K562 (cell line): ENCODE data around the gene CRYZ. TPM values are rescaled to one million over a fixed set of nuclear protein-coding genes. Genes with fewer than 3 reads are reported as not detected.

ENCODE experiments used
- ATAC-seq: fragments of 200-7000 bp; cut with Tn5 transposase; 3 replicates; pipeline ENCODE4 v1.9.1; 2020; ENCODE audit warnings: moderate library complexity
- BruUV-seq: library from RNA; stranded (reverse); fragments of 400-500 nt; replicated peaks from 2 replicates; lab custom pipeline; 2021; lab: Mats Ljungman, UMichigan
- CTCF ChIA-PET: fragments of 300-600 bp; formaldehyde crosslinking; extraction: SDS; loops from one replicate; lab custom pipeline; 2021; ENCODE audit warnings: low intra/inter-chr PET ratio; lab: Yijun Ruan, JAX
- POLR2A ChIA-PET: fragments of 300-600, 350-650 bp; sonication (Branson Sonifier 250); formaldehyde crosslinking; extraction: SDS; loops from one replicate; lab custom pipeline; 2021; ENCODE audit warnings: antibody characterized with exemption, inconsistent platforms; lab: Yijun Ruan, JAX
- DNase-seq, 4 experiments: peaks; one replicate each; pipeline versions ENCODE4 v3.0.0 to v3.0.0-alpha.2; 2011 to 2018; ENCODE audit warnings: low spot score in 3 of 4, mixed read lengths in 3 of 4; ENCODE audit errors: extremely low read depth in 1 of 4
- FAIRE-seq: peaks from 2 replicates; lab custom pipeline; 2011; peaks lifted over from hg19 to GRCh38; lab: Jason Lieb, UNC
- H2AFZ ChIP-seq: 2 replicates; pipeline ENCODE4 v1.6.0; 2011; ENCODE audit warnings: low read depth, low read length, control low read depth, inconsistent platforms
- H3K27ac ChIP-seq: fragments of 200-600 bp; 3 replicates; pipeline ENCODE4 v1.8.0; 2011; ENCODE audit warnings: low read depth, mild to moderate bottlenecking, control low read depth, inconsistent platforms, low read length, moderate library complexity, mixed read lengths; ENCODE audit errors: extremely low read depth
- H3K27me3 ChIP-seq, 2 experiments: fragments of 300-600 bp in 1 of 2; 2 replicates in 1 of 2; 3 replicates in 1 of 2; pipeline versions ENCODE4 v1.6.0 to v1.8.0; 2011; ENCODE audit warnings: inconsistent platforms in 2 of 2, low read length in 2 of 2, mild to moderate bottlenecking in 1 of 2, mixed read lengths in 1 of 2, moderate library complexity in 1 of 2; ENCODE audit not compliant: control insufficient read depth in 2 of 2, insufficient read depth in 2 of 2
- H3K36me3 ChIP-seq: fragments of 300-600 bp; 3 replicates; pipeline ENCODE4 v1.8.0; 2011; ENCODE audit warnings: mild to moderate bottlenecking, low read length, inconsistent platforms; ENCODE audit not compliant: control insufficient read depth, insufficient read depth
- H3K4me1 ChIP-seq, 2 experiments: fragments of 200-600 bp in 1 of 2; replicated peaks in 1 of 2; 2 replicates in 1 of 2; 3 replicates in 1 of 2; pipeline versions ENCODE4 v1.5.1 to v1.8.0; 2011; ENCODE audit warnings: inconsistent platforms in 2 of 2, low read length in 2 of 2, mild to moderate bottlenecking in 1 of 2, mixed read lengths in 1 of 2, moderate library complexity in 1 of 2; ENCODE audit not compliant: control insufficient read depth in 2 of 2, insufficient read depth in 2 of 2
- H3K4me2 ChIP-seq: 2 replicates; pipeline ENCODE4 v1.6.1; 2011; ENCODE audit warnings: low read length, control low read depth, inconsistent platforms, mixed read lengths; ENCODE audit not compliant: insufficient read depth
- H3K4me3 ChIP-seq: fragments of 200-600 bp; sonication (generic), shearing (Covaris generic); 2 replicates; pipeline ENCODE4 v1.5.1; 2016; ENCODE audit warnings: control low read depth, inconsistent platforms
- H3K79me2 ChIP-seq: fragments of 200-600 bp; 3 replicates; pipeline ENCODE4 v1.8.0; 2011; ENCODE audit warnings: low read length, inconsistent platforms; ENCODE audit not compliant: control insufficient read depth, insufficient read depth
- H3K9ac ChIP-seq, 2 experiments: 2 replicates each; pipeline versions ENCODE4 v1.6.0 to v1.6.1; 2011; ENCODE audit warnings: low read depth in 2 of 2, low read length in 2 of 2, control low read depth in 1 of 2, inconsistent platforms in 1 of 2, mild to moderate bottlenecking in 1 of 2, mixed read lengths in 1 of 2; ENCODE audit not compliant: insufficient read depth in 1 of 2
- H3K9me1 ChIP-seq: one replicate; pipeline ENCODE4 v1.6.0; 2011; ENCODE audit warnings: inconsistent platforms, mild to moderate bottlenecking, low read length, moderate library complexity; ENCODE audit not compliant: control insufficient read depth, insufficient read depth
- H3K9me3 ChIP-seq: replicated peaks from 2 replicates; pipeline ENCODE4 v1.5.1; 2011; ENCODE audit warnings: low read depth, low read length, inconsistent platforms; ENCODE audit not compliant: control insufficient read depth, insufficient read depth
- H4K20me1 ChIP-seq: replicated peaks from 2 replicates; pipeline ENCODE4 v1.6.1; 2011; ENCODE audit warnings: low read length, inconsistent platforms, mixed read lengths; ENCODE audit not compliant: control insufficient read depth, insufficient read depth
- ARHGAP35 ChIP-seq: fragments of 450-650 bp; IDR thresholded peaks from 2 replicates; pipeline ENCODE4 v1.6.1; 2018; ENCODE audit not compliant: partially characterized antibody
- ELF2 ChIP-seq: fragments of 250-450 bp; sonication (Bioruptor Pico); IDR thresholded peaks from 2 replicates; pipeline ENCODE4 v1.5.0; 2021; ENCODE audit warnings: mild to moderate bottlenecking
- FOSL1 ChIP-seq: fragments of 200-800 bp; sonication (Bioruptor generic); conservative IDR thresholded peaks from 2 replicates; pipeline ENCODE4 v1.6.1; 2016; ENCODE audit warnings: missing genetic modification characterization, missing compliant biosample characterization
- GTF2A2 ChIP-seq: IDR thresholded peaks from 2 replicates; pipeline ENCODE4 v1.6.1; 2016; ENCODE audit warnings: mild to moderate bottlenecking, missing genetic modification characterization, missing compliant biosample characterization
- NEUROD1 ChIP-seq: fragments of 150-350 bp; IDR thresholded peaks from 2 replicates; pipeline ENCODE4 v1.6.1; 2014; ENCODE audit warnings: borderline replicate concordance, low read length, low read depth; ENCODE audit not compliant: partially characterized antibody
- NFRKB ChIP-seq: fragments of 450-650 bp; IDR thresholded peaks from 2 replicates; pipeline ENCODE4 v1.6.1; 2016; ENCODE audit warnings: low read depth
- PCBP2 ChIP-seq: fragments of 200-400 bp; formaldehyde crosslinking; IDR thresholded peaks from 2 replicates; pipeline ENCODE4 v1.6.1; 2018; ENCODE audit warnings: low read length, low read depth, mild to moderate bottlenecking, moderate library complexity; ENCODE audit not compliant: poor library complexity, severe bottlenecking
- PML ChIP-seq: IDR thresholded peaks from 2 replicates; pipeline ENCODE4 v1.6.1; 2012; ENCODE audit warnings: low read length, inconsistent platforms
- POU5F1 ChIP-seq: fragments of 150-350 bp; IDR thresholded peaks from 2 replicates; pipeline ENCODE4 v1.6.1; 2014; ENCODE audit warnings: borderline replicate concordance, low read length, low read depth, mild to moderate bottlenecking; ENCODE audit not compliant: partially characterized antibody
- ZNF143 ChIP-seq: sonication (generic); formaldehyde crosslinking; IDR thresholded peaks from 2 replicates; pipeline ENCODE4 v1.9.0; 2022; ENCODE audit warnings: mild to moderate bottlenecking, missing genetic modification reagents
- WGBS: fragments of 100-300 bp; shearing (Covaris generic); methylation state at CpG from one replicate; pipeline ENCODE4 v1.1.6; 2016; ENCODE audit warnings: low coverage, mixed read lengths; ENCODE audit not compliant: insufficient coverage; ENCODE audit errors: missing lambda C conversion rate; 5-methylcytosine and 5-hydroxymethylcytosine counted together
- in situ Hi-C: fragments of 300-500 bp; cut with MboI; formaldehyde crosslinking; loops from 4 replicates; pipeline ENCODE4 v1.15.0; 2018; ENCODE audit warnings: inconsistent platforms, mixed read lengths
- intact Hi-C: fragments of 100-400 bp; cut with micrococcal nuclease; formaldehyde crosslinking; loops from 2 replicates; pipeline ENCODE4 v1.14.2; 2022
- polyA plus RNA-seq, 8 experiments: library from polyadenylated mRNA; depleted of rRNA in 4 of 8; stranded (reverse) in 5 of 8; unstranded in 3 of 8; fragments of >200 nt; fragmentation: Nextera tagmentation in 2 of 8; fragmentation: Illumina TruSeq in 1 of 8; extraction: Ambion mirVana in 2 of 8; extraction: Trizol in 1 of 8; gene quantifications; 2 replicates each; pipeline versions ENCODE4 v1.2.1 to v1.2.3, GENCODE V29; 2011 to 2014; ENCODE audit warnings: inconsistent platforms in 1 of 8, missing spikeins in 1 of 8
- total RNA-seq, 7 experiments: library from RNA; depleted of rRNA in 6 of 7; stranded (reverse); fragments of >200 nt in 6 of 7; fragmentation: Illumina TruSeq in 2 of 7; extraction: Trizol in 2 of 7; gene quantifications; 2 replicates each; pipeline versions ENCODE4 v1.2.1 to v1.2.3, GENCODE V29; 2011 to 2021; ENCODE audit warnings: low replicate concordance in 1 of 7
- TF ChIP-seq, protein P1 (sequence below): fragments of 450-650 bp; IDR thresholded peaks from 2 replicates; pipeline ENCODE4 v1.6.1; 2018; ENCODE audit not compliant: partially characterized antibody
- TF ChIP-seq, protein P2 (sequence below), 2 experiments: IDR thresholded peaks; 2 replicates each; pipeline ENCODE4 v1.6.1; 2011; ENCODE audit warnings: borderline replicate concordance in 1 of 2, control low read depth in 1 of 2, low read depth in 1 of 2, low read length in 1 of 2, mild to moderate bottlenecking in 1 of 2, mixed read lengths in 1 of 2, moderate library complexity in 1 of 2; ENCODE audit not compliant: insufficient read depth in 1 of 2, insufficient read length in 1 of 2, poor library complexity in 1 of 2, severe bottlenecking in 1 of 2; ENCODE audit errors: extremely low read depth in 1 of 2
- TF ChIP-seq, protein P3 (sequence below): fragments of 250-450 bp; sonication (Bioruptor Pico); IDR thresholded peaks from 2 replicates; pipeline ENCODE4 v1.5.0; 2021

The CRYZ gene
- total and polyA plus RNA-seq, 9 of the 15 experiments (the other 6 are each of a cell fraction or from before 2014, with no cell fraction given), result 51.7 to 179 (median 81.4) TPM

DNA sequence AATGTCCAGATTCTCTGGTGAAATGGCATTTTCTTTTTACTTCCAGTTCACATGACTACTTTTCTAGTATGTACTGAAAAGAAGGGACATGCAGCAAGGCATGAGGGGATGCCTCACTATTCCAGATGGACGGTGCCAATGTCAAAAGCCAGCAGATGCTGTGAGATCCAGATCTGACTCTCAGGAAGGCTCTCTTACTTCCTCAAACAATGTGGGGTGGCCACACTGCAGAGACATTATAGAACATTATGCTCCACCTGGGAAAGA is 17.7 kb downstream of the CRYZ start:
- ATAC-seq (no peak), DNase-seq (no peak), FAIRE-seq (no peak)
- Histone ChIP-seq H3K36me3 (peaks cover 79% of the 10 kb centered on the region), H3K4me2 (no peak overlapping the region), H3K4me1 (no peaks in the 10 kb centered on the region), H3K9me1 (no peaks in the 10 kb centered on the region), H3K4me3 (no peak overlapping the region), H3K9ac (no peak overlapping the region), H3K9me3 (no peaks in the 10 kb centered on the region), H3K79me2 (no peaks in the 10 kb centered on the region), H3K27ac (no peak overlapping the region), H2AFZ (no peak overlapping the region), H4K20me1 (no peaks in the 10 kb centered on the region), H3K27me3 (no peaks in the 10 kb centered on the region)
- BruUV-seq, result no TSS peak
- TF ChIP-seq ZNF143 (CRISPR knock-in tag) (no peak), NFRKB (no peak), GTF2A2 (tag) (no peak), ELF2 (CRISPR knock-in tag) (no peak), PCBP2 (no peak), POU5F1 (no peak), FOSL1 (tag) (no peak), ARHGAP35 (no peak), NEUROD1 (no peak), PML (no peak)
- TF ChIP-seq, protein P1, sequence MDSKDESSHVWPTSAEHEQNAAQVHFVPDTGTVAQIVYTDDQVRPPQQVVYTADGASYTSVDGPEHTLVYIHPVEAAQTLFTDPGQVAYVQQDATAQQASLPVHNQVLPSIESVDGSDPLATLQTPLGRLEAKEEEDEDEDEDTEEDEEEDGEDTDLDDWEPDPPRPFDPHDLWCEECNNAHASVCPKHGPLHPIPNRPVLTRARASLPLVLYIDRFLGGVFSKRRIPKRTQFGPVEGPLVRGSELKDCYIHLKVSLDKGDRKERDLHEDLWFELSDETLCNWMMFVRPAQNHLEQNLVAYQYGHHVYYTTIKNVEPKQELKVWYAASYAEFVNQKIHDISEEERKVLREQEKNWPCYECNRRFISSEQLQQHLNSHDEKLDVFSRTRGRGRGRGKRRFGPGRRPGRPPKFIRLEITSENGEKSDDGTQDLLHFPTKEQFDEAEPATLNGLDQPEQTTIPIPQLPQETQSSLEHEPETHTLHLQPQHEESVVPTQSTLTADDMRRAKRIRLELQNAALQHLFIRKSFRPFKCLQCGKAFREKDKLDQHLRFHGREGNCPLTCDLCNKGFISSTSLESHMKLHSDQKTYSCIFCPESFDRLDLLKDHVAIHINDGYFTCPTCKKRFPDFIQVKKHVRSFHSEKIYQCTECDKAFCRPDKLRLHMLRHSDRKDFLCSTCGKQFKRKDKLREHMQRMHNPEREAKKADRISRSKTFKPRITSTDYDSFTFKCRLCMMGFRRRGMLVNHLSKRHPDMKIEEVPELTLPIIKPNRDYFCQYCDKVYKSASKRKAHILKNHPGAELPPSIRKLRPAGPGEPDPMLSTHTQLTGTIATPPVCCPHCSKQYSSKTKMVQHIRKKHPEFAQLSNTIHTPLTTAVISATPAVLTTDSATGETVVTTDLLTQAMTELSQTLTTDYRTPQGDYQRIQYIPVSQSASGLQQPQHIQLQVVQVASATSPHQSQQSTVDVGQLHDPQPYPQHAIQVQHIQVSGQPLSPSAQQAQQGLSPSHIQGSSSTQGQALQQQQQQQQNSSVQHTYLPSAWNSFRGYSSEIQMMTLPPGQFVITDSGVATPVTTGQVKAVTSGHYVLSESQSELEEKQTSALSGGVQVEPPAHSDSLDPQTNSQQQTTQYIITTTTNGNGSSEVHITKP, result no peak
- TF ChIP-seq, protein P2, sequence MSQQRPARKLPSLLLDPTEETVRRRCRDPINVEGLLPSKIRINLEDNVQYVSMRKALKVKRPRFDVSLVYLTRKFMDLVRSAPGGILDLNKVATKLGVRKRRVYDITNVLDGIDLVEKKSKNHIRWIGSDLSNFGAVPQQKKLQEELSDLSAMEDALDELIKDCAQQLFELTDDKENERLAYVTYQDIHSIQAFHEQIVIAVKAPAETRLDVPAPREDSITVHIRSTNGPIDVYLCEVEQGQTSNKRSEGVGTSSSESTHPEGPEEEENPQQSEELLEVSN (IDR thresholded peaks at IDR 0.05; ENCODE audit: borderline replicate concordance in 1 of 2, extremely low read depth in 1 of 2, insufficient read depth in 1 of 2, insufficient read length in 1 of 2, low read depth in 1 of 2, low read length in 1 of 2, poor library complexity in 1 of 2, severe bottlenecking in 1 of 2), result no peak
- TF ChIP-seq, protein P3, sequence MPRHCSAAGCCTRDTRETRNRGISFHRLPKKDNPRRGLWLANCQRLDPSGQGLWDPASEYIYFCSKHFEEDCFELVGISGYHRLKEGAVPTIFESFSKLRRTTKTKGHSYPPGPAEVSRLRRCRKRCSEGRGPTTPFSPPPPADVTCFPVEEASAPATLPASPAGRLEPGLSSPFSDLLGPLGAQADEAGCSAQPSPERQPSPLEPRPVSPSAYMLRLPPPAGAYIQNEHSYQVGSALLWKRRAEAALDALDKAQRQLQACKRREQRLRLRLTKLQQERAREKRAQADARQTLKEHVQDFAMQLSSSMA (CRISPR knock-in tag), result no peak
- in situ Hi-C loops, result no loop called here
- intact Hi-C loops, result no loop called here
- 90% methylated on average over 1 of the region's 1 CpG for WGBS
- POLR2A ChIA-PET, result interaction anchor here (1.1 kb wide), 1 partner anchor 18 kb away, joined by 5 read pairs; the partner anchor contains the start of genes CRYZ and TYW3
- CTCF ChIA-PET, result no interaction called here
